Ammon's horn (tissue), 1 donor: ENCODE data around the gene GDA.

Experiments
- DNase-seq: peaks from one replicate; pipeline ENCODE4 v3.0.0-alpha.2; 2016; ENCODE audit warnings: low spot score

Gene GDA

DNA sequence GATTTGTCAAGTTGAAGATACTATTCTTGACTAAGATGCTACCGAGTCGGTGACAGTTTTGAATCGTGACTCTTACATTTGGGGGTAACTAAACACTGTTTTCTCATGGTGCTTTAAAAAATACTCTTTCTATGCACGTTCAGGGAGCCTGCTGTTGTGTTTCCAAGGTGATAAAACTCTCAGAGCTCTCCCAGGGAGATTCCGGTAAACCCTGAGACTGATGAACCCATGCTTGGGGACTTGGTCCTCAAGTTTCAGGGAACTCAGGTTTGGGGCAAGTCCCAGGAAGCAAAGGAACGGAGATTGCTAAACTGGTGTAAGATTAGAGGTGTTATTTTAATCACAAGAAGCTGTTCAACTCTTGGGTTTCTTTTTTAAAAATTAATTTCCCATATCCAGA, 1.4 kb downstream of the GDA start:
- DNase-seq: no peak

DNA sequence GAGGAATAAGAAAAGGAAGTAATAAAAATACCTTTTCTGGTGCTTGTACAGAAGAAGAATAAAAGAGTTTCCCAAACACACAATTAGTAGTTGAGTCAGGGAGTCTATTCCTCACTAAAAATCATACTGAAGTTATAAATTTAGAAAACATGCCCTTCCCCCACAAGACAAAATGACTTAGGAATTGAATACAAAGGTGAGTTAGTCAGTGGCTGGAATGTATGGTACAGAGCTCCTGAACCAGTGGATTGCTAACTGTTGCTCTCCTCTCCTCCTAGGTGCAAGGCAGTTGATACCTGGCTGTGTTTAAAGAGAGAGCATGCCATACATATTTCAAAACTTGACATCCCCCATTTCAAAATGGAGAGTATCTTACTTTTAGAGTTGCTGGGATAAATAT, 1.9 kb downstream of the GDA start:
- no peak for DNase-seq

DNA sequence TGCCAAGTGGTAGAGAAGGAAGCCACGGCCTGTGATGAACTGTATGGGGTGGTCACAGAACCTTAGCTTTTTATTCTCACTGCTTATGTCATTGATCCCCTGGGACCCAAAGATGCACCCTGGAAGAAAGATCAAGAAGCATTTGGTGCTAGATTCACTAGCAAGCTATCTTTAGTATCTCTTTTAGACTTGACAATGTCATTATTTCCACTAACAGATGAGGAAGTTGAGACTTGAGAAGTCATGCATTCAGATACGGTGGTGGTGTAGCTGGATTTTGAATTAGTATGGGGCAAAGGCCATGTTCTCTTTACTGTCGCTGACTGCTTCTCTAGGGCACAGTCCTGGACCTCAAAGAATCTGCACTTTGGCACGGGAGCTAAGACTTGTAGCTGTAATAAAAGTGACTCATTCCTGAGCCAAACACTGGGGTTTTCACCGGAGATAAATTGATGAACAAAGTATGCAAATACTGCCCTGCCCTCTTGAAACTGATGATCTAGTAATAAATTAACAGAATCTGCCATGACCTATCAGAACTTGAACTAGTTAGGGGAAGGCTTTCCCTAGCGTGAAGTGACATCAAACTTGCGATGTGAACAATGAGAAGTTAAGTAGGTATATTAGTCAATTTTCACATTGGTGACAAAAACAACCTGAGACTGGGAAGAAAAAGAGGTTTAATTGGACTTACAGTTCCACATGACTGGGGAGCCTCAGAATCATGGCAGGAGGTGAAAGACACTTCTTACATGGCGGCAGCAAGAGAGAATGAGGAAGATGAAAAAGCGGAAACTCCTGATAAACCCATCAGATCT, 5.4 kb downstream of the GDA start:
- DNase-seq: no peak

DNA sequence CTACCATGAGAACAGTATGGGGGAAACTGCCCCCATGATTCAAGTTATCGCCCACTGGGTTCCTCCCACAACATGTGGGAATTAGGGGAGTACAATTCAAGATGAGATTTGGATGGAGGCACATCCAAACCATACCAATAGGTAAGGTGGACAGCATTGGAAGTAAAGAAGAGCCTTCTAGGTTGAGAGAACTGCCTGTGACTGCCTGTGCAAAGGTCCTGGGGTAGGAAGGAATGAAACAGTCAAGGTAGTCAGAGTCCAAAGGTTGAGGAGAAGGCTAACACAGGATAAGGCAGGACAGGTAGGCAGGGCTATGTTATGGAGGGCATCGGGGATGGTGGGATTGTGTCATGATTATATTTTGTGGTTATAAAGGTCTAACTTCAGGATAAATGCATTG, 6.1 kb downstream of the GDA start:
- no peak for DNase-seq

DNA sequence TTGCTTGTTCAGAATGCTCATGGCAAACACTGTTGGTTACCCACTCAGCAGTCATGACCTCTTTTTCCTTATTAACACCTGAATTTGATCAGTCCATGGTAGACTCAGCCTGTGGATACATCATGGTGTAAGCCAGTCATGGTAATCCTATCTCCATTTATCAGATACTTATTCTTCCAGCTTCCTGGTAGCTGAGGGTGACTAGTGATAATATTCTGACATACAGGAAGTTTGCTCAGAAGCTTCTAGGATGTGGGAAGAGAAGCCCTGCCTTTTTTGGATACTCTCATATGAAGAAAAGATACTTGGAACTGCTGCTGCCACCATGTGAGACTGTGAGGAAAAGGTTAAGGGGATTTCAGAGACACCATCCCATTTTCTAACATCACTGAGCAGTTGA, 7.3 kb downstream of the GDA start:
- no peak for DNase-seq

DNA sequence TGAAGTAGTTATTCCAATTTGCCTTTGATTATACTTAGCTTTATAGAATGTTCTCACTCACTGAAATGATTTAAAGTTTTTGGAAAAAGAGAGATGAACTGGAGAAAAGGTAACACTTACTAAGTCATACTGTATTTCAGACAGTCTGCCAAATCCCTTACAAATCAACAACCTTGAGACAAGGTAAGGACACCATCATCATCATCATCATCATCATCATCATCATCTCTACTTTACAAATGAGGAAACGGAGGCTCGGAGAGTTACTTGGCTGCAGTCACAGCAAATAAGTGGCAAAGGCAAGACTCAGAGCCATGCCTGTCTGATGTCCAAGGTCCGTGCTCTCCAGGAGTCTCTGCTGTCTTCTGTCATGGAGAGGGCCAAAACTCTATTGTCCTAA, 9.4 kb downstream of the GDA start:
- DNase-seq: no peak

DNA sequence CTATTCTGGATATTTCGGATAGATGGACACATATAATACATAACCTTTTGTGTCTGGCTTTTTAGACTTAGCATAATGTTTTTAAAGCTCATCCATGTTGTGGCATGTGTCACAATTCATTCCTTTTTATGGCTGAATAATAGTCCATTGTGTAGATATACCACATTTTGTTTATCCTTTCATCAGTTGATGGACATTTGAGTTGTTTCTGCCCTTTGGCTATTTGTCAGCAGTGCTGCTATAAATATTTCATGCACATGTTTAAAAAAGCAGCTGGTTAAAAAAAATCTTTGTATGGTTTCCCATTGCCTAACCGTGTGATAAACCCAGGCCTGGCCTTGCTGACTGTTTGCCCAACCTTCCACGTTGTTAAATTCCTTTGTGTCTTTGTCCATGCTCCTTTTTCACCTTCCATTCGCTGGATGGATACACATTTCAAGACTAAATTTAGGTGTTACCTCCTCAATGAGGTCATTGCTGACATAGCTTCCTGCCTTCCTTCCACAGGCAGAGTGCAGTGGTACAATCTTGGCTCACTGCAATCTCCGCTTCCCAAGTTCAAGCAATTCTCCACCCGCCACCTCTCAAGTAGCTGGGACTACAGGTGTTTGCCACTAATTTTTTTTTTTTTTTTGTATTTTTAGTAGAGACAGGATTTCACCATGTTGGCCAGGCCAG, 11.3 kb downstream of the GDA start:
- no peak for DNase-seq

DNA sequence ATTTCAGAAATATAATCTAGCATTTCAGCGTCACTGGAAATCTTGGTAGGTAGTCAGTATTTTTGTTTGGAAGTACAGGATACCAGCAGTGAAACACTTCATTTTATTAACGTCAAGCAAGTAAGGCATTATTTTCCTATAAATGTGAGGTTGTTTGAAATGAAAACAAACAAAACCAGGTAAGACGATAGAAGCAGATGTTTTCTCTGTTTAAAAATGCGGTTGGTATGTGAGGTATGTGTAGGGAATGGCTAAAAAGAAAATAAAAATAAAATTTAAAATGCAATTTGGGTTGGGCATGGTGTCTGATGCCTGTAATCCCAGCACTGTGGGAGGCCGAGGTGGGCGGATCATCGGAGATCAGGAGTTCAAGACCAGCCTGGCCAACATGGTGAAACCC, 16.1 kb downstream of the GDA start:
- no peak for DNase-seq

DNA sequence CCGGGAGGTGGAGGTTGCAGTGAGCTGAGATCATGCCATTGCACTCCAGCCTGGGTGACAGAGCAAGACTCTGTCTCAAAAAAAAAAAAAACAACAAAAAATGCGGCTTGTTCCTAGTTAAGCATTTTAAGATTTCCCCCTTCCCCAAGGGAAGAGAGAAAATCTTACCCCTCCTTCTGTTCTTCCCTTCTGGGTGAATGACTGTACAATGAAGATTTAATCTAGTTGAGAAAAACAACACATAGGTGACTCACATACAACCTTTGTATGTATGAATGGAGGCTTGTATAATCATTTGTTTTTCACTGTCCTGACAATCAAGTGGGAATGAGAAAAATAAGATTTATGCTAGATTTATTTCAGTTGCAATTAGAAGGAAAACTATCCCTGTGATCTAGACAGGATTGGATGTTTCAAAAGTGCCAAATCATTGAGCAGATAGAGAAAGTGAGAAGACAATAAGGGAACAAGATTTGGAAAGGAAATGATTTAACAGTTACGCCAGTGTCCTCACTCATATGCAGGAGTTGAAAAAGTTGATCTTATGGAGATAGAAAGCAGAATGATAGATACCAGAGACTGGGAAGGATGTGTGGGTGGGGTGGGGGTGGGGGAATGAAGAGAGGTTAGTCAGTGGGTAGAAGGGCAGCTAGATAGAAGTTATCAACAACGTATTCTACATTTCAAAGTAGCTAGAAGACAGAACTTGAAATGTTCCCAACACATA, 16.7 kb downstream of the GDA start:
- no peak for DNase-seq

DNA sequence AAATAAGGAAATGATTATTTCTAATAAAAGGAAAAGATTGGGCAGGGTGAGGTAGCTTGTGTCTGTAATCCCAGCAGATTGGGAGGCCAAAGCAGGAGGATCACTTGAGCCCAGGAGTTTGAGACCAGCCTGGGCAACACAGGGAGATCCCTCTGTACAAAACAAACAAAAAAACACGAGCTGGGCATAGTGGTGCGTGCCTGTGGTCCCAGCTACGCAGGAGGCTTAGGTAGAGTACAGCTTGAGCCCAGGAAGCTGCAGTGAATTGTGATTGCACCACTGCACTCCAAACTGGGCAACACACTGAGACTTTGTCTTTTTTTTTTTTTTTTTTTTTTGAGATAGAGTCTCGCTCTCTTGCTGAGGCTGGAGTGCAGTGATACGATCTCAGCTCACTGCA, 18.8 kb downstream of the GDA start:
- no peak for DNase-seq

DNA sequence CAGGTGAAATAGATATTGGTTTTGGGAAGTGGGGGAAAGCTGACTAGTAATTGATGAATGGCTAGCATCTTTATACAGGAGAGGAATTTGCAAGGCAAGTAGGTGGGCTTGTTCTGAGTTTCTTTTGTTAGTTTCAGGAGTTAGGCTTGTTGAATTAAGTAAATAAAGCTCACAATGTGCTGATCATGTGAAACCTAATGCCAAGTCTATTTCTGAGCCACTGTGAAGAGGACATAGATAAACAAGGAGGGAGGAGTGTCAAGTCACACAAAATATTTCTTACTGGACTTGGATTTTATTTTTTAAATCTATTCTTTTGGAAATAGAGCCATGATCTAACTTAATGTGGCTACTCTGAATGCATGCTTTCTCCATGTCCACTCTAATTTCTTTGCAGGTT, 19.9 kb downstream of the GDA start:
- no peak for DNase-seq

DNA sequence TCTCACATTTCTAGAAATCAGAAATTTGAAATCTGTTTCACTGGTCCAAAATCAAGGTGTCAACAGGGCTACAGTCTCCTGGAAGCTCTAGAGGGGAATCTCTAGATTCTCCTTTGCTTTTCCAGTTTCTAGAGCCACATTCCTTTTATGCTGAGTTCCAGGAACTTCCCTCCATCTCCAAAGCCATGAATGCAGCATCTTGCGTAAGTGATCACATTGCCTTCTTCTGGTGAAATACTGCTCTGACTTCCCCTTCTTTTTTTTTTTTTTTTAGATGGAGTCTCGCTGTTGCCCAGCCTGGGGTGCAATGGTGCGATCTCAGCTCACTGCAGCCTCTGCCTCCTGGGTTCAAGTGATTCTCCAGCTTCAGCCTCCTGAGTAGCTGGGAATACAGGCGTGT, 23.8 kb downstream of the GDA start:
- DNase-seq: no peak

DNA sequence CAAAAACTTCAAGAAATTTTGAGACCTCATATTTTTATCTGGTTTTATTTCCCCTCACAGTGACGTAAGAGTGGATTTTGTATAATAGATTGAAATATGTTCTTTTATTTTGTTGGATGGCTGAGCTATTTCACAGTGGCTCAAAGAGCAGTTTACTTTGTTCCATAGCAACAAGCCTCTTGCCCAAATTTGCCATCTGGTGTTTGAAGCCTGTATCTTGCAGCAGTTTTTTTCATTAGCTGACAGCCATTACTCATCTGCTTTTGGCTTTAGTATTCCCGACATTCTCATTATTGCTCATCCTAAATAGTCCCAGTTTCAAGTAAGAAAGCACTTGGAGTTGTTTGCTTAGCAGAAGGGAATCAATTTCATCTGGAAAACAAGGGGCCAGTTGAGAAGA, 36.3 kb downstream of the GDA start:
- peak; percentile 56 for DNase-seq

DNA sequence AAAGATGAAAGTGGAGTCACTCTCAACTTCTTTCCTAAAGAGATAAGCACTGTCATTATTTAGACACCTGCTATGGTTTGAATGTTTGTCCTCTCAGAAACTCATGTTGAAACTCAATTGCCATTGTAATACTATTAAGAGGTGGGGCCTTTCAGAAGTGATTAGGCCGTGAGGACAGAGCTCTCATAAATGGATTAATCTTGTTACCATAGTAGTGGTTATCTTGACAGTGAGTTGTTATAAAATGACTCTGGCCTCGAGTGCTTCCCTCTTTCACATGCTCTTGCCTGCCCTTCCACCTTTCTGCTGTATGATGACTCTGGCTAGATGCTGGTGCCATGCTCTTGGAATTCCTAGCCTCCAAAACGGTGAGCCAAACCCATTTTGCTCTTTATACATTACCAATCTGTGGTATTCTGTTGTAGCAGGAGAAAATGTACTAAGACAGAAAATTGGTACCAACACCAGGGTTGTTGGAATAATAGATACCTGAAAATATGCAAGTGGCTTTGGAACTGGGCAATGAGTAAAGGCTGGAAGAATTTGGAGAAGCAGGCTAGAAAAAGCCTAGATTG, 38.0 kb downstream of the GDA start:
- DNase-seq: no peak

DNA sequence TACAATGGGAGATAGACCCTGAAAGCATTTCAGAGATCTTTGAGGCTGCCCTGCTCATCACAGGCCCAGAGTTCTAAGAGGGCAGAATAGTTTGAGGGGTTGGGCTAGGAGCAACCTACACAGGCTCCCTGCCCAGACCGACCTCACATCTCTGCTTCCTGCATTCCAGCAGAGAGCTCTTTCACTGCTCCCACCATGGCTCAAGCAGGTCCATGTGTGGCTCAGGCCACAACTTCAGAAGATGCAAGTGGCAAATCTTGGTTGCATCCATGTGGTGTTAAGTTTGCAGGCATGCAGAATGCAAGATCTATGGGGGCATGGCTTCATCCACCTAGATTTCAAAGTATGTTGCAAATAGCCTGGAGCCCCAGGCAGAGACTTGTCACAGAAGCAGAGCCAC, 39.0 kb downstream of the GDA start:
- no peak for DNase-seq

DNA sequence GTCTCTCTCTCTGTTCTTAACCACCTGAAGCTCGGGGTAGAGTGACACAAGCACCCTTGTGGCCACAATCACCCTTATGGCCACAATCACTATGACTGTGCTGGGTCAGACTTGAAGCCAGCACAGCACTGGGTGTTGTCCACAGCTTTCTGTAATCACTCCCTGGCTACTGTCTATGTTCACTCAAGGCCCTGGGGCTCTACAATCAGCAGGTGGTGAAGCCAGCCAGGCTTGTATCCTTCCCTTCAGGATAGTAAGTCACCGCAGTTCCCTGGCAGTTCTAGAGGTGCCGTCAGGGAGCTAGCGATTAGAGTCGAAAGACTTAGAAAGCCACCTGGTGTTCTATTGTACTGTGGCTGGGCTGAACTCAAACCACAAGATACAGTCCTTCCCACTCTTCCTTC, 44.2 kb downstream of the GDA start:
- no peak for DNase-seq

DNA sequence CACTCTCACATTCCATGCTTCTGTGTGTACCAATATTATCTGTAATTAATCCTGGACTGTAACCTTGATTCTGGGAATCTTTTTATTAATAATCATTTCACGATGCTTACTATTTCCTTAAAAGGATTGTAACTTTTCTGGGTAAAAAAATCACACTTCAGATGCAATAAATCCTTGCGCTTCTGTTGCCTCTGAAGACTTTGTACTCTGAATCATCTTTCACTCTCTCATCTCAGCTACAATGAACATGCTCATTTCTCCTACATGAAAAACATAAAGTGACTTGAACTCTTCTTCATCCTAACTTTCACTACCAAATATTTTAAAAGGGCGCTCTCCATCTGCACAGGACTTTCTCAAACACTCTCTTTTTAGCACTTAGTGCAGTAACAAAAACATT, 50.0 kb downstream of the GDA start:
- DNase-seq: no peak

DNA sequence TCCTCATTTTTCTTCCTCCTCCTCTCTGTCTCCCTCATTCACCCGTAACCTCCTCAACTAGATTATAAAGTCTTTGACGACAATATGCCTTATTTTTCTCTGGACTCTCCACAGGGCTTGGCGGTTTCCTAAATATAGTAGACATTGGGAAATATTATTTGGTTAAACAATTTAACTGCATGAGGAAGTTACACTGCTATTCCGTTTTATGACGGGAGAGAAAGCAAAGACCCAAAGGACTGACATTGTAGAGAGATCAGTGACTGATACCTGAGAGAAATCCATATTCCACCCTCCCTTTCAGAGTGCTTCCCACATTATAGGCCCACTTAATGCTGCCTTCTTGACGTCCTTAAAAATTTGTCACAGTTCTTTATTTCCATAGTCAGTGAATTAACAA, 51.2 kb downstream of the GDA start:
- no peak for DNase-seq

DNA sequence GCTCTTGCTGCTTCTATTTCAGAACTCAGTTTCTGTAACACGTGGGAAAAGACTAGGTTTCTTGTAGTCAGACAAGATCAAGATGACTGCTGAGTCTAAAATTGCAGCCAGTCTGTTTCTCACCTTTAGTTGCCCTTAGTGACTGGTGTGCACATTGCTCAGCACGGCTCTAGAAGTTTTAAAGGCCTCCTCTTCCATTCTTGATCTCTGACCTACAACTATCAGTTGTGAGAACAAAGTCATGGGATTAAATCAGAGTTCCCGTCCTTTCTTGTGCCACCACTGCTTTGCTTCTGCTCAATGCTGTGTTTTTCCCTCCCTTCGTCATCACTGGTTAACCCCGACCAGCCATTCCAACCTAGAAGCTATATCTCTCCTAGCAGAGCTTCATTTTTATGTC, 52.8 kb downstream of the GDA start:
- no peak for DNase-seq

DNA sequence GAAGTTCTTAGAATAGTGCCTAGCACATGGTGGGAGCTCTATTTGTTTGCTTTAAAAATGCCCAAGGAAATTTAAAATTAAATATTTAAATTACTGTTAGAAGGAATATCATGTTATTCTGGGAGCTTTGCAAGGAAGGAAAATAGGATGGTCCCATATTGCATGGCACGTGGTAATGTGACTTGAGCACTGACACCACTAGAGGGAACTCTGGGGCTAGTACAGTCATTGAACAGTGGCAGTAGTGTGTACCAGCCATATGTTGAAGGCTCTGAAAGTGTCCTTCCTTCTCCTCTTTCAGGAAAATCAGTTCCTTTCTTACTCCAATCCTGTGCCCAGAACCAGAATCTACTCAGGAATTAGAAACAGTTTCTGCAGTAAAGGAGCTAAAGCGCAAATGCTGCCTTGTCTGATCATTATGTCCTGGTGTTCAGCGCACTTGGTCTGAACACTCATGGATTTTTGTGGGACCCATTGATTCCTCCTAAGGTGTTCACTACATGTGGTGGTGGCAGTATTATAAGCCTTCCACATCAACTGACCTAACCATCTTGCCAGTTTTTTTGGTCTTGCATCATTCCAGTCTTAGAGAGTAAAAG, 54.1 kb downstream of the GDA start:
- peak; percentile 22 for DNase-seq

DNA sequence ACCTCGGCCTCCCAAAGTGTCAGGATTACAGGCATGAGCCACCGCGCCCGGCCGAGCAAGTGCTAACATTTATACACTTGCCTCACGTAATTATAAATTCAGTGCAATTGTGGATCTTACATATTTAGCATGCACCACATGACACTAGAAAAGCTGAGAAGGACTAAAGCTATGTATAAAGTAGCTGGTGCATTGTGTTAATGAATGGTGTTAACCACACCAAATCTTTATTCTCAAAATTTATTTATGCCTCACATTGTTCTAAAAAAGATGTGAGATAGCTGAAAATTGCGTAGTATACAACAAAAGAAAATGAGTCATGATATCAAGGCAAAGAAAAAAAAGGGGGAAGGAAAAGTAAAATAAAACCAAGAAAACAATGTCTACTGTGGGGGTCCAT, 54.8 kb downstream of the GDA start:
- DNase-seq: no peak

DNA sequence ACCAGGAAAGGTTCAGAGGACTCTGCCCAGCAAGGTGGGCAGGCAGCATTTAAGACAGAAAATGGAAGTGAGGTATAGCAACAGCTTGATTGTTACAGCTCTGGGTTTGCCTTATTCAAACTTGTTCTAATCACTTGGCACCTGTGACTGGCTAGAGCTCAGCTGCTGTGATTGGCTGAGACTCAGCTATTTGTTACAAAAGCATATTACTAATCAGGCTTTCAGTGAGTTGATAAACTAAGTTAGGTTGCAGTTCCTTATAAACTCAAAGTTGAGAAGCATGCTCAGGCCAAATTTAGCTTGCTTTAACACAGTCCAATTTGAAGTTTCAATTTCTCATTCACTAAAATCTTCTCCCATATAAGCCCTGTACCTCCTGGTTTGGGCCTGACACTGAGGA, 56.3 kb downstream of the GDA start:
- no peak for DNase-seq

DNA sequence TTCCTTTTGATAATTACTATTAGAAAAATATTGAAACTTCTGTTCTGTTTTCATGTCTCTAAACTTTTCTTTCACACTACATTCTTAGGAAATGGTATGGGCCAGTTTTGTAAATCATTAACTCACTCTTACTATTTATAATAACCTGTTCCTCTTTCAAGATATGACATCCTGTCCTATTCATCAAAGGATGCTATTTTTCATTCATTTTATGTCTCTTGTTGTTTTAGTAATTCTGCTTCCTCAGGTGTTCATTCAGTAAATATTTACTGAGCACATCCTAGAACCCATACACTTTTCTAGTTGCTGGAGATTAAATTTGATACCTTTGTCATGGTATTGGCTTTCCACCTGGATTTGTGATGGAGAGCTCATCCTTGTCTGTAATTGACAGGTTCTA, 58.0 kb downstream of the GDA start:
- DNase-seq: no peak
